Activated CD8-positive, alpha-beta memory T cell treated with anti-CD3 and anti-CD28 coated beads, Interleukin-2, amount 50 U/mL, for 1 hour (primary cell): Measurements from ENCODE around the gene DNAAF5.
"Not testable (repeated sequence)": the region's sequence is repeated elsewhere in the genome, so short reads cannot be mapped to it uniquely, and the experiment has no call there.

Experiments
- DNase-seq: peaks from one replicate; pipeline ENCODE4 v3.0.0-alpha.2; 2020; ENCODE audit errors: extremely low read depth

DNAAF5 gene

GRCh38 chr7:747186-747585 is 20.7 kb downstream of the DNAAF5 start:
- no peak for DNase-seq

- DNase-seq, result no peak
These were observed 21.9 kb downstream of the DNAAF5 start for GRCh38 chr7:748446-748845.

- no peak for DNase-seq
These were observed 22.6 kb downstream of the DNAAF5 start for GRCh38 chr7:749140-749551.

GRCh38 chr7:750111-750905 is 23.8 kb downstream of the DNAAF5 start:
- no peak for DNase-seq

GRCh38 chr7:751826-752225 is 25.3 kb downstream of the DNAAF5 start:
- no peak for DNase-seq

- DNase-seq, result not testable (repeated sequence)
These were observed 25.8 kb downstream of the DNAAF5 start for GRCh38 chr7:752256-752655.

- DNase-seq, result no peak
These were observed 26.7 kb downstream of the DNAAF5 start for GRCh38 chr7:753190-753589.

- DNase-seq, result no peak
These were observed 28.3 kb downstream of the DNAAF5 start for GRCh38 chr7:754531-755412.

GRCh38 chr7:755413-755805 is 28.9 kb downstream of the DNAAF5 start:
- no peak for DNase-seq

- DNase-seq, result no peak
These were observed 29.9 kb downstream of the DNAAF5 start for GRCh38 chr7:756231-756927.

GRCh38 chr7:756928-757560 is 30.5 kb downstream of the DNAAF5 start:
- DNase-seq, result no peak

GRCh38 chr7:757741-758163 is 31.3 kb downstream of the DNAAF5 start:
- DNase-seq, result no peak

GRCh38 chr7:759569-759968 is 33.1 kb downstream of the DNAAF5 start:
- no peak for DNase-seq

GRCh38 chr7:760006-760405 is 33.5 kb downstream of the DNAAF5 start:
- no peak for DNase-seq

- DNase-seq, result no peak
These were observed 34.6 kb downstream of the DNAAF5 start for GRCh38 chr7:761101-761500.

GRCh38 chr7:761631-762030 is 35.1 kb downstream of the DNAAF5 start:
- no peak for DNase-seq

GRCh38 chr7:762885-763284 is 36.4 kb downstream of the DNAAF5 start:
- no peak for DNase-seq

GRCh38 chr7:763762-764161 is 37.3 kb downstream of the DNAAF5 start:
- no peak for DNase-seq

GRCh38 chr7:765383-765782 is 38.9 kb downstream of the DNAAF5 start:
- DNase-seq, result no peak

GRCh38 chr7:767580-767940 is 41.1 kb downstream of the DNAAF5 start:
- DNase-seq, result no peak

GRCh38 chr7:767941-768731 is 41.6 kb downstream of the DNAAF5 start:
- no peak for DNase-seq
